ENCODE results near the gene ZNF536. TPM values are rescaled to one million over a fixed set of nuclear protein-coding genes. Genes with fewer than 3 reads are reported as not detected.
"Not testable (repeated sequence)": the region's sequence is repeated elsewhere in the genome, so short reads cannot be mapped to it uniquely, and the experiment has no call there.

The ZNF536 gene
- total and polyA plus RNA-seq, 2 donors (not counting 3 experiments of a cell fraction or from before 2014, with no cell fraction given): not detected

DNA sequence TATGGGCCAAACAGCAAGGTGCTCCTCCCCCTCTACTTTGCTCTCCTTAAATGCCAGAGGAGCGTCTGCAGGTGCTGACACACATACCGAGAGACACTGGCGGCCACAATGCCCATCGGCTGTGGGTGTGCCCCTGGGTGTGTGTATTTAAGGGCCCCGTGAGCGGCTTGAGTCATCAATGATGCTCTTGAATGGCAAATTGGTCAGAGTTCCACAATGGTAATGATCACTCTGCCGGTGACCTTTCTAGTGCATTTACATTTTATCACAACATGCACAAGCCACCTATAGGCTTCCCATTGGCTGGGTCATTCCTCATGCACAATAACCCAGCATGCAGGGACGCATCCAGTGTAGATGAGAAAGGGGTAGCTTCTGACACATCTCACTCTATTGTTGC is 124.8 kb downstream of the ZNF536 start:
- FAIRE-seq (no peak), DNase-seq (ENCODE audit: low read depth, low spot score) (no peak)
- Histone ChIP-seq H3K9me1 (replicated peaks; ENCODE audit: control insufficient read depth, extremely low read depth, insufficient read depth, low read length) (no peaks in the 10 kb centered on the region), H3K36me3 (ENCODE audit: control insufficient read depth in 2 of 2, extremely low read depth in 1 of 2, insufficient read depth in 2 of 2, low read length in 2 of 2) (no peaks in the 10 kb centered on the region), H4K20me1 (replicated peaks; ENCODE audit: control insufficient read depth, extremely low read depth, insufficient read depth, low read length) (no peaks in the 10 kb centered on the region), H3K27ac (ENCODE audit: insufficient read depth, low read depth, low read length) (no peak overlapping the region), H3K4me2 (ENCODE audit: insufficient read depth, low read length) (no peak overlapping the region), H3K4me3 (replicated peaks in 1 of 3; ENCODE audit: insufficient read depth in 1 of 3, low read depth in 1 of 3, low read length in 3 of 3) (no peak overlapping the region), H2AFZ (ENCODE audit: low read depth, low read length) (no peak overlapping the region), H3K9me3 (replicated peaks; ENCODE audit: control insufficient read depth, insufficient read depth, low read length) (peaks cover 6% of the 10 kb centered on the region), H3K79me2 (ENCODE audit: control insufficient read depth, insufficient read depth, low read length) (no peaks in the 10 kb centered on the region), H3K9ac (replicated peaks; ENCODE audit: extremely low read depth, insufficient read depth, low read length) (no peak overlapping the region), H3K4me1 (ENCODE audit: control insufficient read depth, extremely low read depth, insufficient read depth, low read length) (no peaks in the 10 kb centered on the region), H3K27me3 (ENCODE audit: control insufficient read depth in 2 of 2, insufficient read depth in 2 of 2, low read length in 2 of 2) (no peaks in the 10 kb centered on the region)
- POLR2A ChIA-PET: no interaction called here
- intact Hi-C loops (cut with micrococcal nuclease): no loop called here
- dilution Hi-C loops (cut with MboI; ENCODE audit: extremely low pct_ligation_motif_present, low sequenced_read_pairs): no loop called here
- CTCF ChIA-PET: no interaction called here
- BruUV-seq (replicated peaks): no TSS peak
- TF ChIP-seq MYC (IDR thresholded peaks at IDR 0.05; ENCODE audit: low read depth, low read length) (no peak), POLR2A (IDR thresholded peaks at IDR 0.05; ENCODE audit: low read depth, low read length) (no peak), POLR2AphosphoS5 (IDR thresholded peaks at IDR 0.05; ENCODE audit: insufficient read depth, low read depth, low read length) (no peak), JUN (IDR thresholded peaks at IDR 0.05; ENCODE audit: borderline replicate concordance, insufficient read depth, insufficient read length, low read depth) (no peak), GATA2 (IDR thresholded peaks at IDR 0.05; ENCODE audit: insufficient read depth, insufficient read length, low read depth, low read length) (no peak), EZH2 (IDR thresholded peaks at IDR 0.05; ENCODE audit: borderline replicate concordance, low read depth, low read length, severe bottlenecking) (no peak), FOS (IDR thresholded peaks at IDR 0.05; ENCODE audit: borderline replicate concordance, insufficient read depth, low read length) (no peak)
- TF ChIP-seq, protein P1, sequence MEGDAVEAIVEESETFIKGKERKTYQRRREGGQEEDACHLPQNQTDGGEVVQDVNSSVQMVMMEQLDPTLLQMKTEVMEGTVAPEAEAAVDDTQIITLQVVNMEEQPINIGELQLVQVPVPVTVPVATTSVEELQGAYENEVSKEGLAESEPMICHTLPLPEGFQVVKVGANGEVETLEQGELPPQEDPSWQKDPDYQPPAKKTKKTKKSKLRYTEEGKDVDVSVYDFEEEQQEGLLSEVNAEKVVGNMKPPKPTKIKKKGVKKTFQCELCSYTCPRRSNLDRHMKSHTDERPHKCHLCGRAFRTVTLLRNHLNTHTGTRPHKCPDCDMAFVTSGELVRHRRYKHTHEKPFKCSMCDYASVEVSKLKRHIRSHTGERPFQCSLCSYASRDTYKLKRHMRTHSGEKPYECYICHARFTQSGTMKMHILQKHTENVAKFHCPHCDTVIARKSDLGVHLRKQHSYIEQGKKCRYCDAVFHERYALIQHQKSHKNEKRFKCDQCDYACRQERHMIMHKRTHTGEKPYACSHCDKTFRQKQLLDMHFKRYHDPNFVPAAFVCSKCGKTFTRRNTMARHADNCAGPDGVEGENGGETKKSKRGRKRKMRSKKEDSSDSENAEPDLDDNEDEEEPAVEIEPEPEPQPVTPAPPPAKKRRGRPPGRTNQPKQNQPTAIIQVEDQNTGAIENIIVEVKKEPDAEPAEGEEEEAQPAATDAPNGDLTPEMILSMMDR (IDR thresholded peaks at IDR 0.05; ENCODE audit: extremely low read depth in 1 of 2, insufficient read depth in 1 of 2, low read depth in 1 of 2, low read length in 2 of 2): no peak
- TF ChIP-seq, protein P2, sequence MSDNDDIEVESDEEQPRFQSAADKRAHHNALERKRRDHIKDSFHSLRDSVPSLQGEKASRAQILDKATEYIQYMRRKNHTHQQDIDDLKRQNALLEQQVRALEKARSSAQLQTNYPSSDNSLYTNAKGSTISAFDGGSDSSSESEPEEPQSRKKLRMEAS (IDR thresholded peaks at IDR 0.05; ENCODE audit: insufficient read depth, insufficient read length): no peak

DNA sequence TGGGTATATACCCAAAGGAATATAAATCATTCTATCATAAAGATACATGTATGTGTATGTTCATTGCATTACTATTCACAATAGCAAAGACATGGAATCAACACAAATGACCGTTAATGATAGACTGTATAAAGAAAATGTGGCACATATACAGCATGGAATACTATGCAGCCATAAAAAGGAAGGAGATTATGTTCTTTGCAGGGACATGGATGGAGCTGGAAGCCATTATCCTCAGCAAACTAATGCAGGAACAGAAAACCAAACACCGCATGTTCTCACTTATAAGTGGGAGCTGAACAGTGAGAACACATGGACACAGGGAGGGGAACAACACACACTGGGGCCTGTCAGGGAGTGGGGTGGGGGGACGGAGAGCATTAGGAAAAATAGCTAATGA is 125.9 kb downstream of the ZNF536 start:
- H3K36me3 ChIP-seq (ENCODE audit: control insufficient read depth in 2 of 2, extremely low read depth in 1 of 2, insufficient read depth in 2 of 2, low read length in 2 of 2); FAIRE-seq; H3K9me1 ChIP-seq (replicated peaks; ENCODE audit: control insufficient read depth, extremely low read depth, insufficient read depth, low read length); H3K4me2 ChIP-seq (ENCODE audit: insufficient read depth, low read length); H2AFZ ChIP-seq (ENCODE audit: low read depth, low read length); H3K27me3 ChIP-seq (ENCODE audit: control insufficient read depth in 2 of 2, insufficient read depth in 2 of 2, low read length in 2 of 2); H3K9ac ChIP-seq (replicated peaks; ENCODE audit: extremely low read depth, insufficient read depth, low read length); H3K4me1 ChIP-seq (ENCODE audit: control insufficient read depth, extremely low read depth, insufficient read depth, low read length); CTCF ChIA-PET; H4K20me1 ChIP-seq (replicated peaks; ENCODE audit: control insufficient read depth, extremely low read depth, insufficient read depth, low read length); H3K27ac ChIP-seq (ENCODE audit: insufficient read depth, low read depth, low read length); dilution Hi-C loops (cut with MboI; ENCODE audit: extremely low pct_ligation_motif_present, low sequenced_read_pairs); H3K4me3 ChIP-seq (replicated peaks in 1 of 3; ENCODE audit: insufficient read depth in 1 of 3, low read depth in 1 of 3, low read length in 3 of 3); POLR2A ChIA-PET; BruUV-seq (replicated peaks); H3K9me3 ChIP-seq (replicated peaks; ENCODE audit: control insufficient read depth, insufficient read depth, low read length); DNase-seq (ENCODE audit: low read depth, low spot score); H3K79me2 ChIP-seq (ENCODE audit: control insufficient read depth, insufficient read depth, low read length); intact Hi-C loops (cut with micrococcal nuclease): not testable (repeated sequence)
